GM10266 (cell line): ENCODE results near the gene GPR18.

Experiments used
- DNase-seq: peaks from one replicate; pipeline ENCODE4 v3.0.0; 2012; ENCODE audit errors: extremely low spot score
- TF ChIP-seq, protein P1 (sequence below): IDR thresholded peaks from 2 replicates; pipeline ENCODE4 v1.5.1; 2012; ENCODE audit warnings: mild to moderate bottlenecking, low read depth; ENCODE audit not compliant: control insufficient read depth, insufficient read depth; ENCODE audit errors: missing control alignments

Gene GPR18

DNA sequence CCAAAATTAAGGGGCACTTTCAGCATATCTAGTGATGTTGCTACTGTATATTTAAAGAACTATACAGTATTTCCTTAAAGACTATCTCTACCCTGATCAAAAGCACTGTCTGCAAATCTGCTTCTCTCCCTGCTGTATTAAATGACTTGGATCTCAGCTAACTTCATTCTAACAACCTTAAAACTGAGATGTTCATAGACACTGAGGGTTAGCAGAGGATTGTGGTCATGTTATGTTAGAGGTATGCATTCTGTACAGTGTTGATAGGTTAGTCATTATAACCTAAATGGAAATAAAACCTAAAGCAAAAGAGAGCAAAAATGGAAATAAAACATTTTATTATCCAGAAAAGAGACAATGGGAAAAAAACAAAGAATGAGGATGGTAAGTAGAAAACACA is 39.2 kb upstream of the GPR18 start:
- no peak for DNase-seq
- TF ChIP-seq, protein P1, sequence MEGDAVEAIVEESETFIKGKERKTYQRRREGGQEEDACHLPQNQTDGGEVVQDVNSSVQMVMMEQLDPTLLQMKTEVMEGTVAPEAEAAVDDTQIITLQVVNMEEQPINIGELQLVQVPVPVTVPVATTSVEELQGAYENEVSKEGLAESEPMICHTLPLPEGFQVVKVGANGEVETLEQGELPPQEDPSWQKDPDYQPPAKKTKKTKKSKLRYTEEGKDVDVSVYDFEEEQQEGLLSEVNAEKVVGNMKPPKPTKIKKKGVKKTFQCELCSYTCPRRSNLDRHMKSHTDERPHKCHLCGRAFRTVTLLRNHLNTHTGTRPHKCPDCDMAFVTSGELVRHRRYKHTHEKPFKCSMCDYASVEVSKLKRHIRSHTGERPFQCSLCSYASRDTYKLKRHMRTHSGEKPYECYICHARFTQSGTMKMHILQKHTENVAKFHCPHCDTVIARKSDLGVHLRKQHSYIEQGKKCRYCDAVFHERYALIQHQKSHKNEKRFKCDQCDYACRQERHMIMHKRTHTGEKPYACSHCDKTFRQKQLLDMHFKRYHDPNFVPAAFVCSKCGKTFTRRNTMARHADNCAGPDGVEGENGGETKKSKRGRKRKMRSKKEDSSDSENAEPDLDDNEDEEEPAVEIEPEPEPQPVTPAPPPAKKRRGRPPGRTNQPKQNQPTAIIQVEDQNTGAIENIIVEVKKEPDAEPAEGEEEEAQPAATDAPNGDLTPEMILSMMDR, result no peak

DNA sequence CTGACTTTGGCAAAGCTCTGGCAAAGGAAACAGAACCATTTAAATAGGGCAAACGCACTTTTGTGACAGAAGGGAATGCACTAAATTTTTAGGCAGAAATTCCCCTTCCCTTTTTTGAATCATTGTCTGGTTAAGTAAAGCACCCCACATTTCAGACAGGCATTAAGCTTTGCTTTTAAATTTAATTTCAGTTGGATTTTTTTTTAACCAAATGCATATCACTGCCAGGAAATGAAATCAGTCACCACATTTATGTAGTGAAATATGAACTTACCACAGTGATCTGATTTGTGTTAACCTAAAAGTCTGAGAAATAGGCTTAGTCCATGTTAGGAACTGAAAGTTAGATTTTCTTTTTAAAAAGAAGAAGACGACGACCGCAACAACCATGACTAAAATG is 38.2 kb upstream of the GPR18 start:
- no peak for DNase-seq
- TF ChIP-seq, protein P1, result no peak

DNA sequence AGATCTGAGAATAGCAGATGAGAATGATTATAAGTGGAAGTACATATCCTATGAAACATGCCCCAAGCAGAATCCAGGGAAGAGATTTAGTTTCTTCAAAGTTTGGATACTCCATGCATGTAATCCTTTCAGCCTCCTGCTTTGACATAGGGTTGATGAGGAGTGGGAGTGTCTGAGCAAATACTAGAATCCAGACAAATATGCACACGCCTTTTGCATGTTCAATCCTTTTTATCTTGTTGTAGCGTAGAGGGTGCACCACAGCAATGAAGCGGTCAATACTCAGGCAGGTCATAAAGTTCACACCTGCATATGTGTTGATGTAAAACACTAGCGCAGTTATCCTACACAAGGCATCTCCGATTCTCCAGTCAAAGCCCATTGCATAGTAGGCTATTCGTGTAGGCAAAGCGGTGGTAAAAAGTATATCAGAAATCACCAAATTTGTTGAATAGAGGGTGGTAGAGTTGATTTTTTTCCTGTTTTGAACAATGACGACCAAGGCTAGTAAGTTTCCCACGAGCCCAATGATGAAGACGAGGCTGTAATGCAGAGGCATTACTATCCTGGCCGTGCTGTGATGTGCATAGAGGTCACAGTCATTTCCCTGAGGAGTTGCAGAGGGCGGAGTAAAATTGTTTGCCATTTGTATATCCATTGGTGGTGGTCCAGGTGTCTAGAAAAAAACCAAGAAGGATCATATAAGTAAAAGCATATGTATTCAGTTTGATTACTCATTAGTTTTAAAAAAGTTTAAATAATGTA is 37.5 kb upstream of the GPR18 start:
- TF ChIP-seq, protein P1, result no peak
- DNase-seq, result no peak

DNA sequence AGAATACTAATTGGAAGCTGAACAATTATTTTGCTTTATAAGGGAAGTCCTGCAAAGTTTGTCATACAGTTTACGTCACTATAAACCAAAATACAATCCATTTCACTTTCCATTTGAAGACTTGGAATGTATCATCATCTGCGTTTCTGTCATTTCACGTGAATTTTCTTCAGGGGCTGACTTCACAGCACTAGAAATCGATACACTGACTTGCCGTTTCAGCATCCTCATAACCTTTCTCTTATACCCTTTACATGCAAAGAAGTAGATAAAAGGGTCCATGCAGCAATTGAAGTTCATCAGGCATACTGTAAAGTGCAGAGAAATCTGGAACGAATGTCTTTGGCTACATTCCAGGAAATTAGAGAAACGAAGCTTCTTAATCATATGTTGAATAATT is 36.8 kb upstream of the GPR18 start:
- no peak for DNase-seq

DNA sequence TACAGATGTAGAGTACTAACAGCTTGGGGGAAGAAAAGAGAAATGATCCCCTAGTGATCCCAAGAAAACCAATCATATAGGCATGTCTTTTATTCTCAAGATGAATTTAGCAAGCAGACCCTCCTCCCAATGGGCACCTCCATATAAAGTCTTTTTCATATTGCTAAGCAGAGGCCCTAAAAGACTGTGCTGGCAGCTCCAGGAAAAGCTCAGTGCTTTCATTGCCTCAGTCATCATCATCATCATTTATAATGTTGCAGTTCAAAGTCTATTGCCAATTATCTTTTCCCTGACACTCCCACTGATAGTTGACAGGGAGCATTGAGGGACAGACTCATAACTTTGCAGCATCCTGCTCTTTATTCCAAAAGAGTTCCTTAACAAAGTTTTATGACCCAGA is 36.0 kb upstream of the GPR18 start:
- TF ChIP-seq, protein P1, result no peak
- DNase-seq, result no peak

More for the DNA sequence above, 36.8 kb upstream of the GPR18 start:
- TF ChIP-seq, protein P1, result no peak

DNA sequence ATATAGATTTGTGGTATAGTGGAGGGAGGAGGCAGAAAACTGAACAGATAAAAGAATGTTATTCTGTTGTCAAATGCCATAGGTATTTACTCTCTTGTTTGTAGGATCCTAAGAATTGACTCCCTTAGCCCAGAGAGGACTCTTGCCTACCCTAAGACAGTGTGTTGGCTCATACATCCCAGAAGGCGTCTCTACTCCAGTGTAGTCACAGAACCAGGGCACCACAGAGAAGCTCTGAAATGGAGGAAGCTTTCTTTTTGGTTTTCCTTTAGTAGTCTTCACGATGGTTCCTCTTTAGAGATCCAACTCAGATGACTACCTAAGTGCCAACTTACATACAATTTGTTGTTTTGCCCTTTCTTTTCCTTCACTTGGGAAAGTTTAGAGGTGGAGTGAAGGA is 35.0 kb upstream of the GPR18 start:
- no peak for DNase-seq
- TF ChIP-seq, protein P1, result no peak

DNA sequence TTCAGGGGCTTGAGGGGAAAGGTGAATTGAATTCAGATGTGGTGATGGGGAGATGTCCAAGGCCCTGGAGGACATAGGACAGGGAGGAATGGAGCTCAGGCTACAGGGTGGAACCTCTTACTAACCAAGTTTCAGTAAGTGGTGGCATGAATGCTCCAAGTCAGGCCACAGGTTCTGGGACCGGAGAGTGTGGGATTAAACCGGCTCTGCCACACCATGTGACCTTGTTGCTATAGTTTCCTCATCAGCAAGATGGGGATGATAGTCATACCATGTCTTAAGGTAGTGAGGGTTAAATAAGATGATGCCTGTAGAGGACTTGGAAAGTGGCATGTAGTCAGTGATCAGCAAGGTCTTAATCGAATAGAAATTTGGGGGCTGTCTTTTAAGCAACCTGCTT is 32.7 kb upstream of the GPR18 start:
- TF ChIP-seq, protein P1, result no peak
- DNase-seq, result no peak
